ENCODE results near the gene FOXF1.
A peak's percentile ranks its signal among the peaks of the same experiment; 100 is the strongest.

FOXF1 gene

DNA sequence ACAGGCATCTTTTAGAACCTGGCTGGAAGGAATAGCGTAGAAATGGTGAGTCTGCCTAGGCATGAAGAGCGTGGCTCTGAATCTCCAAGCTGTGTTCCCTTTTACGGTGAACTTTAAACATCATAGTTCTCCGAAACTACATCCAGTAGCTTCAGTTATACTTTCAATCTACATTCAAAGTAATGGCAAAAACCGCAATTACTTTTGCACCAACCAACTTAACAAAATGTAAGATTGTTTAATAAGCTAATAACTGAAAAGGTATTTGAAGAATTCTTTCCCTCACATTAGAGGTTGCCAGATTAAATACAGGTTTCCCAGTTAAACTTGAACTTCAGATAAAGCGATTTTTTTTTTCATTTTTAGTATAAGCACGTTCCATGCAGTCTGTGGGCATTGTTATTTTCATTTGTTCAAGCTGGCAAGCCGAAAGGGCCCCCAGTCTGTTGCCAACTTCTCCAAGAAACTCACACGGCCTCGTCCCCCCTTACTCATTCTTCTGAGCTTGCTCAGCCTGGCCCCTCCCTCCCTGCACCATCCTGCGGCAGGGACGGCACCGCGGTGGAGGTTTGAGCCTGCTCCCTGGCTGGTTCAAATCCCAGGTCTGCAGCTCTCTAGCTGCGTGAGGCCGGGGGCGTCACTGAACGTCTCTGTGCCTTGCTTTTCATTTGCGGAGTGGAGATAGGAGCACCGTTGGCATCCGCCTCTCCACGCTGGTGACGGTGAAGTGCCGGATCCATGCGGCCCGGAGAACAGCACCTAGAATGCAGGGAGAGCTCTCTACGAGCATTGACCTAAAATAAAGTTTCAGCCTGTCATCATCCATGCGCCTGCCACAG is 48.2 kb downstream of the FOXF1 start:
- DNase-seq: no peak

GRCh38 chr16:86559802-86560305 is 49.5 kb downstream of the FOXF1 start:
- DNase-seq: no peak

- no peak for DNase-seq
Measured at GRCh38 chr16:86562356-86562755, 52.0 kb downstream of the FOXF1 start.

GRCh38 chr16:86563469-86564345 is 53.4 kb downstream of the FOXF1 start:
- DNase-seq: peak; percentile 89

All from stimulated activated CD4-positive, alpha-beta T cell treated with anti-CD3 and anti-CD28 coated beads, Interleukin-1b, Interleukin-23, amount 100 ng/mL, for 48 hours (primary cell).